VCaP (cell line): ENCODE data around the gene CBX7.
A peak's percentile ranks its signal among the peaks of the same experiment; 100 is the strongest.

Source experiments
- H3K27ac ChIP-seq: fragments of 450-650 bp; 2 replicates; pipeline ENCODE4 v1.5.1; 2017
- TF ChIP-seq, protein P1 (sequence below): fragments of 450-650 bp; conservative IDR thresholded peaks from 2 replicates; pipeline ENCODE4 v1.5.1; 2017; ENCODE audit warnings: mild to moderate bottlenecking, moderate library complexity

CBX7 gene

DNA sequence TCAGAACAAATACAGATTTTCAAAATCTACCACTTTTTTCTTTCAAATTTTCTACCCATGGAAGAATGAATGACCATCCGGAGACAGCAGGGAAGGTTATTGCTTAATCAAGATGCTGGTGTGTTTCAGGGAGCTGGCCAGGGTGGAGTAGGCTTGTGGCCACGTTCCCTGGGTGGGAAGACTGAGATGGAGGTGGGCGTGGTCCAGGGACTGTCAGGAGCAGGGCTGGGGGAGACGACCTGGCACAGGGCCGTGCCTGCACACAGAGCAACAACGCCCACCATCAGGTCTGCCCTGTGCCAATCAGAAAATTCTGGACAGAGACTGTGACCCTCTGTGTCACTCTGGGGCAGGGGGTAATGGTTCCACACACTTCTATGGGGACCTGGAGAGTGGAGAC, 62.6 kb downstream of the CBX7 start:
- TF ChIP-seq, protein P1, sequence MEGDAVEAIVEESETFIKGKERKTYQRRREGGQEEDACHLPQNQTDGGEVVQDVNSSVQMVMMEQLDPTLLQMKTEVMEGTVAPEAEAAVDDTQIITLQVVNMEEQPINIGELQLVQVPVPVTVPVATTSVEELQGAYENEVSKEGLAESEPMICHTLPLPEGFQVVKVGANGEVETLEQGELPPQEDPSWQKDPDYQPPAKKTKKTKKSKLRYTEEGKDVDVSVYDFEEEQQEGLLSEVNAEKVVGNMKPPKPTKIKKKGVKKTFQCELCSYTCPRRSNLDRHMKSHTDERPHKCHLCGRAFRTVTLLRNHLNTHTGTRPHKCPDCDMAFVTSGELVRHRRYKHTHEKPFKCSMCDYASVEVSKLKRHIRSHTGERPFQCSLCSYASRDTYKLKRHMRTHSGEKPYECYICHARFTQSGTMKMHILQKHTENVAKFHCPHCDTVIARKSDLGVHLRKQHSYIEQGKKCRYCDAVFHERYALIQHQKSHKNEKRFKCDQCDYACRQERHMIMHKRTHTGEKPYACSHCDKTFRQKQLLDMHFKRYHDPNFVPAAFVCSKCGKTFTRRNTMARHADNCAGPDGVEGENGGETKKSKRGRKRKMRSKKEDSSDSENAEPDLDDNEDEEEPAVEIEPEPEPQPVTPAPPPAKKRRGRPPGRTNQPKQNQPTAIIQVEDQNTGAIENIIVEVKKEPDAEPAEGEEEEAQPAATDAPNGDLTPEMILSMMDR: no peak
- no peak overlapping the region for H3K27ac ChIP-seq

DNA sequence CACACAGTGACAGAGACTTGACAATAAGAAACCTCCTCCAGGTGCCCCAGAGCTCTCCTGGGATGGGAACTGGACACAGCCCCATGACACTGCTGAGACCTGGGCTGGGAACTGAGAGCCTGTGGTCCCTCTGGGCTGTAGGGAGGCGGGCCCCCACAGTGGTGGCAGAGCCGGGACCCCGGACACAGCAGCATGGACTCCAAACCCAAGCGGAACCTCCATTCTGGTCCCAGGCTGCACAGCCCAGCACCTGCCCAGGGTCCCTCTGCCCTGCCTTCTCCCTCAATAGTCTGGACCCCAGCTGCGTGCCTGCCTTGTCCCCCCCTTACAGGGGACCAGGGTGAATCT, 63.8 kb downstream of the CBX7 start:
- peak overlapping the region; percentile 7; the same call in 1 of the 2 replicates for H3K27ac ChIP-seq
- TF ChIP-seq, protein P1: no peak

DNA sequence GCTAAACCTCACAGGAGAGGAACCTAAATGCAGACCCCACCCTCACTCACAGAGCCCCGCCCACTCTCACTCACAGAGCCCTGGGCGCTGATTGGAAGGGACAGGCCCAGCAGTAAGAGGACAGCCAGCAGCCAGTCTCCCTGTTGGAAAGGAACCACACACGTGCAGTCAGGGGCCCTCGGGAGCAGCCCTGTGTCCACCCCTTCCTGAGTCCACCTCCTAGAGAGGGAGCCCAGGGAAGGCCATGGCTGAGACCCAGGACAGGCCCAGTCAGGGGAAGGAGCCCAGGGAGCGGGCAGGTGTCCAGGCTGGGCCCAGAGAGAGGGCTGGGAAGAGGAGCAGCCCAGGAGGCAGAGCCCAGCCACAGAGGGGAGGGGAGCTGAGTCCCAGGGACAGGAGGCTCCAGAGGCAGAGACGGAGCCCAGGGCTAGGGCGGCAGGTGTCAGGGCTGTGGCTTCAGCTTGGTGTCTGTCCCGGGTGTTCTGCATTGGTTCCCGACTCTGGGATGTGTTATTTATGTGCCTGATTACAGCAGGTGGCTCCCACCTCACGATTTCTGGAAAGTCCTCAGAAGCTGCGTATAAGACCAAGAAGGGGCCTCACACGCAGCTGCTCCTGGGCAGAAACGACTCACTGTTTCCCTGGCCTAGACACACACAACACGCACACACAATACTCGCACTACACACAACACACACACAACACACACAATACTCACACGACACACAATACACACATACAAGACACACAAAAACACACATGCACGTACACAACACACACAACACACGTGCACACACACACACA, 64.4 kb downstream of the CBX7 start:
- TF ChIP-seq, protein P1: no peak
- H3K27ac ChIP-seq: peak overlapping the region; percentile 7; the same call in 1 of the 2 replicates

DNA sequence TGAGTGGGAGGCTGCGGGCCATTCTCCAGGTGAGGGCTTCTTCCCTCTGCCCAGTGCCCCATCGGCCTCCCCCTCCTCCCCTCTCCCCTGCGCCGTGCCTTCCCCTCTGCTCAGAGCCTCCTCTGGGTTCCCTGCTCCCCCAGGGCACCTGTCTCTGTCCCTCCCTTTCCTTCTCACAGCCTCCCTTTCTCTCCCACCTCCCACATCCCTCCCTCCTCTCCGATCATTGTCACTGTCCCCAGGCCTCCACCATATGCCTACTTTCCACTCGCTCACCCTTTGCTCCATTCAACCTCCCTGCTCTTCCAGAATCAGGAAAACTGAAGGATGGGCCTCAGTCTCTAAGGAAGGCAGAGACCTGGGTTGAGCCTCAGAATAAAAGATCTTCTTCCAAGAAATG, 65.4 kb downstream of the CBX7 start:
- TF ChIP-seq, protein P1: no peak
- no peak overlapping the region for H3K27ac ChIP-seq

DNA sequence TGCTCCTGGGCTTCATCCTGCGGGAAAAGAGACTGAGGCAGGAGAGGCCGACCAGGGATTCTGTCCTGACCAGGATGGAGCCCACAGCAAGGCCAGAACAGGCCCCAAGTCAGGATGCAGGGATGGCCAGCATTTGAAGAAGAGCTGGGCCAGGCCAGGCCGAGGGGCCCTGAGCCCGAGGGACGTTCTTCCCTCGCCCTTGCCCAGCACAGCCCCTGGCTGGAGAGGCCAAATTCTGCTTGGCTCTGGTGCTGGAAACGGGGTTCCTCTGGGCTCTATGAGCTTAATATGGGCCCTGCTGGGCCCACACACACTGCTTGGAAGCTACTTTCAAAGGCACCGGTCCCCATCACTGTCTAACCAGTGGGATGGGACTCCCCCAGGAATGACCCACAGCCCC, 67.8 kb downstream of the CBX7 start:
- no peak overlapping the region for H3K27ac ChIP-seq
- TF ChIP-seq, protein P1: no peak

DNA sequence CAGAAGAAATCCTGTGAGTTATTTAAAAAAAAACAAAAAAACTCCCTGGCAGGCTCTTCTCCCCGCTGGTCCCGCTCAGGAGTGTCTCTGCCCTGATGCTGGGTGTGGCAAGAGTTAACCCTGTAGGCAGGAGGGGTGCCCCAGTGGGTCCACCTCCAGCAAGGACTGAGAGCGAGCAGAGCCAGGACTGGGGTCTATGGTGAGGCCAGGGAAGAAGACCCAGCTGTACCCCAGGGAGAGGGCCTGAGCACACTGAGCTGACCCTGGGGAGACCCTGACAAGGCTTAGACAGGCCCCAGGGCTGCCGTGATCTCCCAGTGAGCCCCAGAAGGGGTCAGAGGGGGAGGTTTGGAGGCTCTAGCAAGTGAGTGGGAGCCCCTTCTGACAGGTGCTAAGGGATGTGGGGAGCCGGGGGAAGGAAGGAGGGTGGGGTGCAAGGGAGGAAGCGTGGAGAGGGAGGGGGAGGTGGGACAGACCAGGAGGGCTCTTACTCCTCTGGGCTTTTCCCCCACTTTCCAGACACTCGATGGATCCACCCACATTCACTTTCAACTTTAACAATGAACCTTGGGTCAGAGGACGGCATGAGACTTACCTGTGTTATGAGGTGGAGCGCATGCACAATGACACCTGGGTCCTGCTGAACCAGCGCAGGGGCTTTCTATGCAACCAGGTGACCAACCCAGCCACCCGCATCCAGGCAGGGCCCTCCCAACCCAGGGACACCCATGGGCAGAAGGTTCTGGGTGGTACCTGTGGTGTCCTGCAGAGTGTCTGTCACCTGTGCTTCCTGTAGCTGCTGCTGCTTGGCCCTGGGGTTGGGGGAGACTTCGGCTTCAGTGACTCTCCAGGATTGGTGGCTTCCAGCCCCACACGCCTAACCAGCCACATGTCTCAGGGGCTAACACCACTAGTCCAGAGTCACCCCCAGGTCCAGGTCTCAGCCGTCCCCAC, 69.0 kb downstream of the CBX7 start:
- H3K27ac ChIP-seq: no peak overlapping the region
- TF ChIP-seq, protein P1: no peak

DNA sequence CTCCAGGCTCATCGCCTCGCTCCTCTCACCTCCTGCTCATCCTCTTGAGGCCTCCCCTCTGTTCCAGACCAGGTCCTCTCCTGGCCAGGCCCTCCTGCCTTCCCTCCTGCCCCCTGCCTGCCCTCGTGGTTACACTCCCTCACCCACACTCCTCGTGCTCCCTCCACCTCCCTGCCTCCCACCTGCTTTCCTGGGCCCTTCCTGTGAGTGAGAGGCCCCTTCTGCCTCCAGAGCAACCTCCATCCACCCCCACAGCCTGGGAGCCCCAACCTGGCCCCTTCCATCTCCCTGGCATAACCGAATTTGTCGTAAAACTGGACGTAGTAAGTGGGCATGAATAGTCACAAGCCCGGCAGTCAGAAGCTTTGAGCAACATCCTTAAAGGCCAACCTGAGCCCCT, 70.9 kb downstream of the CBX7 start:
- TF ChIP-seq, protein P1: no peak
- no peak overlapping the region for H3K27ac ChIP-seq
